Adrenal gland (tissue), 12 donors: ENCODE data around the gene CFLAR. TPM values are rescaled to one million over a fixed set of nuclear protein-coding genes. Genes with fewer than 3 reads are reported as not detected.
A peak's percentile ranks its signal among the peaks of the same experiment; 100 is the strongest.

Source experiments
- DNase-seq, 7 donors: peaks; one replicate each; pipeline ENCODE4 v3.0.0-alpha.2; 2019 to 2020
- H3K27ac ChIP-seq, 5 donors: fragments of 200-600 bp; sonication (generic) in 4 of 5; 1 replicate in 3 of 5; 2 replicates in 2 of 5; pipeline versions ENCODE4 v1.5.1 to v1.8.0; 2016 to 2020; ENCODE audit warnings: mild to moderate bottlenecking in 1 of 5
- H3K27me3 ChIP-seq: fragments of 200-600 bp; 2 replicates; pipeline ENCODE4 v1.8.0; 2021
- H3K36me3 ChIP-seq, 2 donors: fragments of 200-600 bp; replicated peaks in 1 of 2; 1 replicate in 1 of 2; 2 replicates in 1 of 2; pipeline versions ENCODE4 v1.5.1 to v1.8.0; 2018 to 2022
- H3K4me1 ChIP-seq, 2 donors: fragments of 200-600 bp; replicated peaks in 1 of 2; 1 replicate in 1 of 2; 2 replicates in 1 of 2; pipeline versions ENCODE4 v1.5.1 to v1.8.0; 2018 to 2021
- H3K4me3 ChIP-seq, 4 donors: fragments of 200-600 bp; sonication (generic) in 3 of 4; one replicate each; pipeline ENCODE4 v1.5.1; 2016 to 2018
- H3K9me3 ChIP-seq, 3 donors: fragments of 200-600 bp; sonication (generic) in 1 of 3; replicated peaks in 1 of 3; 1 replicate in 2 of 3; 2 replicates in 1 of 3; pipeline versions ENCODE4 v1.5.1 to v1.8.0; 2016 to 2021
- CTCF ChIP-seq, 6 experiments: fragments of 450-650 bp in 4 of 6; fragments of 200-600 bp in 2 of 6; sonication (generic) in 1 of 6; IDR thresholded peaks; 1 replicate in 5 of 6; 2 replicates in 1 of 6; pipeline versions ENCODE4 v1.5.1 to v1.8.0; 2016 to 2021; ENCODE audit warnings: antibody characterized with exemption in 6 of 6, mild to moderate bottlenecking in 2 of 6, moderate library complexity in 1 of 6
- POLR2A ChIP-seq, 2 donors: fragments of 450-650 bp; IDR thresholded peaks; one replicate each; pipeline ENCODE4 v1.6.1; 2017; ENCODE audit warnings: antibody characterized with exemption in 2 of 2, mild to moderate bottlenecking in 2 of 2, moderate library complexity in 1 of 2
- WGBS, 4 donors: extraction: QIAGEN DNeasy Blood & Tissue Kit in 2 of 4; methylation state at CpG; one replicate each; pipeline versions ENCODE4 v1.1.5 to v1.1.7; 2013 to 2017; 5-methylcytosine and 5-hydroxymethylcytosine counted together
- intact Hi-C, 2 donors: fragments of 100-400 bp; cut with DNase I; formaldehyde crosslinking; loops; one replicate each; pipeline versions ENCODE4 v1.14.1 to v1.15.0; 2022 to 2023
- polyA plus RNA-seq, 3 donors: library from polyadenylated mRNA; stranded (reverse); fragments of 200-250 nt in 2 of 3; fragments of 350-450 nt in 1 of 3; fragmentation: Illumina TruSeq in 1 of 3; extraction: RNeasy Lipid Tissue Mini Kit (QIAGEN cat#74804) in 1 of 3; gene quantifications; one replicate each; pipeline ENCODE4 v1.2.3, GENCODE V29; 2013 to 2014
- total RNA-seq, 9 donors: library from RNA; depleted of rRNA in 4 of 9; stranded (reverse); fragments of >200 nt in 4 of 9; fragments of 120-200 nt in 1 of 9; fragmentation: NEBNext Ultra II Directional in 1 of 9; extraction: Animal tissue kit (Norgen Biotek cat#: 25700) in 1 of 9; gene quantifications; one replicate each; pipeline versions ENCODE4 v1.1.0 to v1.2.4, GENCODE V29; 2013 to 2023
- donor health status: healthy with polysubstance abuse.
- donor health status: Bipolar disorder and iron deficiency.
- donor health status: DM: yes; HTN: yes; CAD: no.
- donor health status: DM: no; HTN: no; CAD: no.
- donor health status: DM: no; HTN: no; CAD: no.
- donor health status: DM: yes; HTN: yes; CAD: no.

CFLAR gene
- total and polyA plus RNA-seq, 12 donors, result 47.1 to 267 (median 91.8) TPM

GRCh38 chr2:201203916-201204654, 88.1 kb downstream of the CFLAR start:
- Histone ChIP-seq H3K27ac (no peak overlapping the region), H3K36me3 (no peaks in the 10 kb centered on the region)
- DNase-seq, result peak in 5 of 7 donors; percentile 31 to 68 (median 35)

GRCh38 chr2:201204655-201205514, 88.9 kb downstream of the CFLAR start:
- H3K36me3 ChIP-seq, result no peaks in the 10 kb centered on the region
- no peaks in the 10 kb centered on the region for H3K4me1 ChIP-seq
- no peak overlapping the region for H3K4me3 ChIP-seq
- no peak for DNase-seq
- no peak overlapping the region for H3K27ac ChIP-seq
- no peaks in the 10 kb centered on the region for H3K27me3 ChIP-seq
- no peak for TF ChIP-seq CTCF (IDR thresholded peaks at IDR 0.05)
- no peak for TF ChIP-seq POLR2A (IDR thresholded peaks at IDR 0.05)
- H3K9me3 ChIP-seq, result no peaks in the 10 kb centered on the region
- intact Hi-C loops, result no loop called here
- 83 to 92% (median 87%) methylated on average over 9 of the region's 9 CpGs for WGBS, 4 donors

More at GRCh38 chr2:201203916-201204654, 88.1 kb downstream of the CFLAR start:
- Histone ChIP-seq H3K4me1 (no peaks in the 10 kb centered on the region), H3K9me3 (no peaks in the 10 kb centered on the region), H3K4me3 (no peak overlapping the region), H3K27me3 (no peaks in the 10 kb centered on the region)
- intact Hi-C loops, result no loop called here
- TF ChIP-seq POLR2A (IDR thresholded peaks at IDR 0.05) (no peak), CTCF (IDR thresholded peaks at IDR 0.05) (no peak)
- WGBS, 4 donors, result 62 to 83% (median 73%) methylated on average over 6 of the region's 6 CpGs

- no peaks in the 10 kb centered on the region for H3K4me1 ChIP-seq
- no peaks in the 10 kb centered on the region for H3K9me3 ChIP-seq
- no peaks in the 10 kb centered on the region for H3K36me3 ChIP-seq
- DNase-seq, result no peak
- TF ChIP-seq POLR2A (IDR thresholded peaks at IDR 0.05) (no peak), CTCF (IDR thresholded peaks at IDR 0.05) (no peak)
- intact Hi-C loops, result no loop called here
- H3K27me3 ChIP-seq, result no peaks in the 10 kb centered on the region
- WGBS, 4 donors, result 83 to 92% (median 87%) methylated on average over 3 of the region's 3 CpGs
- H3K4me3 ChIP-seq, result no peak overlapping the region
- H3K27ac ChIP-seq, result no peak overlapping the region
Measured at GRCh38 chr2:201205515-201205849, 89.5 kb downstream of the CFLAR start.

- H3K9me3 ChIP-seq, result no peaks in the 10 kb centered on the region
- no peak overlapping the region for H3K4me3 ChIP-seq
- no peaks in the 10 kb centered on the region for H3K4me1 ChIP-seq
- 75 to 86% (median 78%) methylated on average over 11 to 12 of the region's 12 CpGs for whole genome bisulfite sequencing, 4 donors
- DNase-seq, result peak in 6 of 7 donors; percentile 20 to 57 (median 46)
- TF ChIP-seq POLR2A (IDR thresholded peaks at IDR 0.05), result no peak
- intact Hi-C loops, result no loop called here
- H3K36me3 ChIP-seq, result no peaks in the 10 kb centered on the region
- no peaks in the 10 kb centered on the region for H3K27me3 ChIP-seq
- peak overlapping the region in 2 of 5 donors; percentile 36 to 52 for H3K27ac ChIP-seq
Measured at GRCh38 chr2:201208563-201209252, 92.7 kb downstream of the CFLAR start.
